LHCN-M2 (cell line): ENCODE data around the gene TLE4. TPM values are rescaled to one million over a fixed set of nuclear protein-coding genes. Genes with fewer than 3 reads are reported as not detected.
"Not testable (repeated sequence)": the region's sequence is repeated elsewhere in the genome, so short reads cannot be mapped to it uniquely, and the experiment has no call there.

Experiments used
- DNase-seq: peaks from one replicate; pipeline ENCODE4 v3.0.0-alpha.2; 2012; ENCODE audit warnings: low read depth
- total RNA-seq: library from RNA; depleted of rRNA; stranded (reverse); fragments of >200 nt; gene quantifications from 2 replicates; pipeline ENCODE4 v1.2.3, GENCODE V29; 2014

The TLE4 gene
- total RNA-seq, 1 experiment from 2014 or later, result 48.8 TPM

GRCh38 chr9:79633558-79633957 lies 61.8 kb downstream of the TLE4 start:
- DNase-seq, result no peak

GRCh38 chr9:79637177-79637925 lies 65.6 kb downstream of the TLE4 start:
- DNase-seq, result peak; percentile 85

- DNase-seq, result no peak
Observed at GRCh38 chr9:79638806-79639205, 67.0 kb downstream of the TLE4 start.

GRCh38 chr9:79639354-79639753 lies 67.6 kb downstream of the TLE4 start:
- peak; percentile 42 for DNase-seq

GRCh38 chr9:79640067-79640466 lies 68.3 kb downstream of the TLE4 start:
- not testable (repeated sequence) for DNase-seq

GRCh38 chr9:79641070-79641469 lies 69.3 kb downstream of the TLE4 start:
- no peak for DNase-seq

- DNase-seq, result no peak
Observed at GRCh38 chr9:79642671-79643070, 70.9 kb downstream of the TLE4 start.

GRCh38 chr9:79644048-79644447 lies 72.3 kb downstream of the TLE4 start:
- DNase-seq, result no peak

GRCh38 chr9:79644601-79645000 lies 72.8 kb downstream of the TLE4 start:
- no peak for DNase-seq

GRCh38 chr9:79645110-79645509 lies 73.3 kb downstream of the TLE4 start:
- DNase-seq, result no peak

GRCh38 chr9:79646096-79646495 lies 74.3 kb downstream of the TLE4 start:
- no peak for DNase-seq

- no peak for DNase-seq
Observed at GRCh38 chr9:79651251-79651795, 79.6 kb downstream of the TLE4 start.

GRCh38 chr9:79652598-79652997 lies 80.8 kb downstream of the TLE4 start:
- DNase-seq, result peak; percentile 48

- not testable (repeated sequence) for DNase-seq
Observed at GRCh38 chr9:79654591-79655382, 83.0 kb downstream of the TLE4 start.

GRCh38 chr9:79655551-79655950 lies 83.8 kb downstream of the TLE4 start:
- no peak for DNase-seq

GRCh38 chr9:79656169-79656568 lies 84.4 kb downstream of the TLE4 start:
- DNase-seq, result no peak

GRCh38 chr9:79657891-79658290 lies 86.1 kb downstream of the TLE4 start:
- DNase-seq, result peak; percentile 39

- DNase-seq, result no peak
Observed at GRCh38 chr9:79658926-79659325, 87.2 kb downstream of the TLE4 start.

- no peak for DNase-seq
Observed at GRCh38 chr9:79660615-79661014, 88.8 kb downstream of the TLE4 start.

- DNase-seq, result no peak
Observed at GRCh38 chr9:79661279-79661678, 89.5 kb downstream of the TLE4 start.

- no peak for DNase-seq
Observed at GRCh38 chr9:79661886-79662536, 90.2 kb downstream of the TLE4 start.

GRCh38 chr9:79662537-79662956 lies 90.8 kb downstream of the TLE4 start:
- DNase-seq, result no peak
